ENCODE results near the gene FOXL3.

FOXL3 gene

GRCh38 chr7:251446-252175 is 38.4 kb upstream of the FOXL3 start:
- H3K4me3 ChIP-seq (replicated peaks; ENCODE audit: low read depth, low read length) = no peak overlapping the region
- no peak for TF ChIP-seq CTCF (IDR thresholded peaks at IDR 0.05; ENCODE audit: low read depth, low read length, missing control alignments)
- no peak for DNase-seq (ENCODE audit: extremely low read depth, low read depth)

GRCh38 chr7:252216-252965 is 37.6 kb upstream of the FOXL3 start:
- DNase-seq (ENCODE audit: extremely low read depth, low read depth) = no peak

GRCh38 chr7:252981-253380 is 37.0 kb upstream of the FOXL3 start:
- no peak for TF ChIP-seq CTCF (IDR thresholded peaks at IDR 0.05; ENCODE audit: low read depth, low read length, missing control alignments)
- DNase-seq (ENCODE audit: extremely low read depth, low read depth) = no peak
- no peak overlapping the region for H3K4me3 ChIP-seq (replicated peaks; ENCODE audit: low read depth, low read length)

More at GRCh38 chr7:252216-252965, 37.6 kb upstream of the FOXL3 start:
- TF ChIP-seq CTCF (IDR thresholded peaks at IDR 0.05; ENCODE audit: low read depth, low read length, missing control alignments) = no peak
- H3K4me3 ChIP-seq (replicated peaks; ENCODE audit: low read depth, low read length) = no peak overlapping the region

GRCh38 chr7:253581-254336 is 36.2 kb upstream of the FOXL3 start:
- no peak for DNase-seq (ENCODE audit: extremely low read depth, low read depth)
- no peak for TF ChIP-seq CTCF (IDR thresholded peaks at IDR 0.05; ENCODE audit: low read depth, low read length, missing control alignments)
- no peak overlapping the region for H3K4me3 ChIP-seq (replicated peaks; ENCODE audit: low read depth, low read length)

GRCh38 chr7:254337-255037 is 35.5 kb upstream of the FOXL3 start:
- DNase-seq (ENCODE audit: extremely low read depth, low read depth) = no peak
- TF ChIP-seq CTCF (IDR thresholded peaks at IDR 0.05; ENCODE audit: low read depth, low read length, missing control alignments) = no peak
- no peak overlapping the region for H3K4me3 ChIP-seq (replicated peaks; ENCODE audit: low read depth, low read length)

- no peak for TF ChIP-seq CTCF (IDR thresholded peaks at IDR 0.05; ENCODE audit: low read depth, low read length, missing control alignments)
- H3K4me3 ChIP-seq (replicated peaks; ENCODE audit: low read depth, low read length) = no peak overlapping the region
- no peak for DNase-seq (ENCODE audit: extremely low read depth, low read depth)
These were observed 34.9 kb upstream of the FOXL3 start for GRCh38 chr7:255038-255435.
